RKO (cell line): ENCODE results near the gene BAG5.

Experiments
- DNase-seq: peaks from one replicate; pipeline ENCODE4 v3.0.0-alpha.2; 2016; ENCODE audit warnings: low spot score

Gene BAG5

GRCh38 chr14:103563844-103564505, 1.5 kb upstream of the BAG5 start:
- DNase-seq = peak; percentile 35

- no peak for DNase-seq
Observed at GRCh38 chr14:103563226-103563620, 766 bp upstream of the BAG5 start.

GRCh38 chr14:103562179-103562428, 353 bp downstream of the BAG5 start:
- DNase-seq = peak; percentile 39

GRCh38 chr14:103561381-103562178, 877 bp downstream of the BAG5 start:
- peak; percentile 64 for DNase-seq

- no peak for DNase-seq
Observed at GRCh38 chr14:103560691-103561090, 1.8 kb downstream of the BAG5 start.

- DNase-seq = no peak
Observed at GRCh38 chr14:103559766-103560165, 2.7 kb downstream of the BAG5 start.

GRCh38 chr14:103558071-103558882, 4.2 kb downstream of the BAG5 start:
- DNase-seq = no peak

- DNase-seq = no peak
Observed at GRCh38 chr14:103556946-103557758, 5.3 kb downstream of the BAG5 start.

- DNase-seq = no peak
Observed at GRCh38 chr14:103555559-103556337, 6.7 kb downstream of the BAG5 start.

- DNase-seq = no peak
Observed at GRCh38 chr14:103552846-103553210, 9.6 kb downstream of the BAG5 start.

GRCh38 chr14:103552011-103552845, 10.2 kb downstream of the BAG5 start:
- DNase-seq = no peak

GRCh38 chr14:103551338-103551762, 11.1 kb downstream of the BAG5 start:
- DNase-seq = no peak

GRCh38 chr14:103550451-103551337, 11.8 kb downstream of the BAG5 start:
- DNase-seq = no peak

- no peak for DNase-seq
Observed at GRCh38 chr14:103549361-103550311, 12.8 kb downstream of the BAG5 start.

- DNase-seq = no peak
Observed at GRCh38 chr14:103548463-103549351, 13.8 kb downstream of the BAG5 start.

GRCh38 chr14:103547941-103548462, 14.5 kb downstream of the BAG5 start:
- DNase-seq = no peak

- DNase-seq = no peak
Observed at GRCh38 chr14:103547455-103547940, 15.0 kb downstream of the BAG5 start.
